Right lobe of liver (tissue), 4 donors: ENCODE measurements around the gene PSMA7.

Experiments used
- CTCF ChIP-seq, 4 donors: fragments of 200-600 bp in 3 of 4; fragments of 450-650 bp in 1 of 4; IDR thresholded peaks; one replicate each; pipeline versions ENCODE4 v1.5.1 to v1.8.0; 2016 to 2022; ENCODE audit warnings: antibody characterized with exemption in 4 of 4, mild to moderate bottlenecking in 2 of 4
- POLR2A ChIP-seq: fragments of 450-650 bp; IDR thresholded peaks from one replicate; pipeline ENCODE4 v1.6.1; 2017; ENCODE audit warnings: antibody characterized with exemption, mild to moderate bottlenecking
- donor health status: DM: no; HTN: no; CAD: no.
- donor health status: DM: no; HTN: no; CAD: no.
- donor health status: DM: no; HTN: yes; CAD: no.

GRCh38 chr20:62172666-62173065 lies 29.5 kb upstream of the PSMA7 start:
- TF ChIP-seq CTCF (IDR thresholded peaks at IDR 0.05): no peak
- TF ChIP-seq POLR2A: no peak
